ENCODE data around the gene VPS51. TPM values are rescaled to one million over a fixed set of nuclear protein-coding genes. Genes with fewer than 3 reads are reported as not detected.
A peak's percentile ranks its signal among the peaks of the same experiment; 100 is the strongest.

Gene VPS51
- 174 and 190 TPM in 2 replicates for total RNA-seq

GRCh38 chr11:65095974-65096806, at the start of gene VPS51:
VPS51 (plus strand) TSS chr11:65096214; CDS start chr11:65096251, 37 bp downstream.
- DNase-seq (ENCODE audit: low read depth, low spot score) = peak; percentile 79

GRCh38 chr11:65047581-65048422, 48.2 kb upstream of the VPS51 start:
- DNase-seq (ENCODE audit: low read depth, low spot score) = no peak

GRCh38 chr11:65051398-65051858, 44.6 kb upstream of the VPS51 start:
- DNase-seq (ENCODE audit: low read depth, low spot score) = no peak

- no peak for DNase-seq (ENCODE audit: low read depth, low spot score)
Measured at GRCh38 chr11:65053827-65054508, 42.0 kb upstream of the VPS51 start.

- DNase-seq (ENCODE audit: low read depth, low spot score) = no peak
Measured at GRCh38 chr11:65055538-65055937, 40.5 kb upstream of the VPS51 start.

GRCh38 chr11:65056999-65057398, 39.0 kb upstream of the VPS51 start:
- no peak for DNase-seq (ENCODE audit: low read depth, low spot score)

- no peak for DNase-seq (ENCODE audit: low read depth, low spot score)
Measured at GRCh38 chr11:65057526-65057925, 38.5 kb upstream of the VPS51 start.

GRCh38 chr11:65058012-65058411, 38.0 kb upstream of the VPS51 start:
- DNase-seq (ENCODE audit: low read depth, low spot score) = no peak

GRCh38 chr11:65058419-65059054, 37.5 kb upstream of the VPS51 start, which contains the start of gene NAALADL1:
NAALADL1 (minus strand) TSS chr11:65058553; CDS start chr11:65058521, 32 bp downstream.
- no peak for DNase-seq (ENCODE audit: low read depth, low spot score)

- no peak for DNase-seq (ENCODE audit: low read depth, low spot score)
Measured at GRCh38 chr11:65059523-65059922, 36.5 kb upstream of the VPS51 start.

GRCh38 chr11:65059959-65060824, 35.8 kb upstream of the VPS51 start:
- no peak for DNase-seq (ENCODE audit: low read depth, low spot score)

- DNase-seq (ENCODE audit: low read depth, low spot score) = no peak
Measured at GRCh38 chr11:65060913-65061408, 35.1 kb upstream of the VPS51 start.

GRCh38 chr11:65063532-65063931, 32.5 kb upstream of the VPS51 start:
- no peak for DNase-seq (ENCODE audit: low read depth, low spot score)

GRCh38 chr11:65064847-65065240, 31.2 kb upstream of the VPS51 start:
- no peak for DNase-seq (ENCODE audit: low read depth, low spot score)

GRCh38 chr11:65065851-65066250, 30.2 kb upstream of the VPS51 start:
- no peak for DNase-seq (ENCODE audit: low read depth, low spot score)

- DNase-seq (ENCODE audit: low read depth, low spot score) = no peak
Measured at GRCh38 chr11:65066315-65066714, 29.7 kb upstream of the VPS51 start.

GRCh38 chr11:65066805-65067291, 29.2 kb upstream of the VPS51 start:
- no peak for DNase-seq (ENCODE audit: low read depth, low spot score)

- DNase-seq (ENCODE audit: low read depth, low spot score) = no peak
Measured at GRCh38 chr11:65067446-65067845, 28.6 kb upstream of the VPS51 start.

- no peak for DNase-seq (ENCODE audit: low read depth, low spot score)
Measured at GRCh38 chr11:65069217-65069616, 26.8 kb upstream of the VPS51 start.
